GM19035 (cell line): ENCODE measurements around the gene OR8G5.

Experiments
- ATAC-seq: cut with Tn5 transposase; IDR thresholded peaks from one replicate; pipeline ENCODE4 v1.9.1; 2021; ENCODE audit not compliant: unreplicated experiment

Gene OR8G5

DNA sequence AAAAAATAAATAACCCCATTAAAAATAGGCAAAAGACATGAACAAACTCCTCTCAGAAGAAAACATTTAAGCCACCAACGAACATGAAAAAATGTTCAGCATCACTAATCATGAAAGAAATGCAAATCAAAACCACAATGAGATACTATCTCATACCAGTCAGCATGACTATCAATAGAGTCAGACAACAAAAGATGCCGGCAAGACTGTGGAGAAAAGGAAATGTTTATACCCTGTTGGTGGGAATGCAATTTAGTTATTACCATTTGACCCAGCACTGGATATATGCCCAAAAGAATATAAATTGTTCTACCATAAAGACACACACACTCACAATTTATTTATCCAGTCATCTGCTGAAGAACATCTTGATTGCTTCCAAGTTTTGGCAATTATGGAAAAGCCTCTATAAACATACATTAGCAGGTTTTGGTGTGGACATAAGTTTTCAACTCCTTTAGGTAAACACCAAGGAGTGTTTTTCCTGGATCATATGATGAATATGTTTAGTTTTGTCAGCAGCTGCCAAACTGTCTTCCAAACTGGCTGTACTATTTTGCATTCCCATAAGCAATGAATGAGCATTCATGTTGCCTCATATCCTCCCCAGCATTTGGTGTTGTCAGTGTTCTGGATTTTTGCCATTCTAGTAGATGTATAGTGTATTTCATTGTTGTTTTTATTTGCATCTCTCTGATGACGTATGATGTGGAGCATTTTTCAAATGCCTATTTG lies 29.6 kb downstream of the OR8G5 start:
- ATAC-seq, result no peak

- ATAC-seq, result no peak
Observed at GRCh38 chr11:124294687-124295086, 38.5 kb downstream of the OR8G5 start.

DNA sequence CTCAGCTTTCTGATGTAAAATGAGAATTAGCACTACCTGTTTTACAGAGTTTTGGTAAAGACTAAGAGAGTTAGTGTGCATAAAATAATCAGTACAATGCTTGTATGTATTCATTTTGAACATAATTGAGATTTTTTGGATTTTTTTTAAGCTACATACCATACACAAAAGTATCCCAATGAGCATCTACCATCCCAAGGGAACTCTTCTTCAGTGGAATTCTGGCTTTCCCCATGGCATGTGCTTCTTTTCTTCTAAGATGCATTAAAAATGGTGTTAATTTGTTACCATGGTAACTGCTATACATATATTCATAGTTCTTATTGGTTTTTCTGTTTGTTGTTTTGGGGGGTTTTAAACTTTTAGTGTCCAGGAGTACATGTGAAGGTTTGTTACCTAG lies 39.8 kb downstream of the OR8G5 start:
- ATAC-seq, result no peak

DNA sequence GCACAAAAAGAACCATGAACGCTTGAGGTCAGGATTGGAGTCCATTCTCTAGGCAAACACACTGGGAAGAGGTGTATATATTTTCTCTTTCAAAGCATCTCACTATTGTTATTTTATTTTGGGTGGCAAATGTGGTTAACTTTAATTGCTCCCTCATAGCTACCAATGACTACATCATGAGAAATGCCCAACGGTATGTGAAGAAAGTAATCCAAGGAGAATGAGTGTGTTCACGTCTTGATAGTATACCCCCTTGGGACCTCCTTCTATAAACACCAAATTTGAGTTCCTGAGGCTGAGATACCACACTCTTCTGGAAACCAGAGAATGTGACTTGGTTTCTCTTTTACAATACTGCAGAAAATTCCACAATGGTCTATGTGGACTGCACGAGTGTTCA lies 41.7 kb downstream of the OR8G5 start:
- ATAC-seq, result no peak

DNA sequence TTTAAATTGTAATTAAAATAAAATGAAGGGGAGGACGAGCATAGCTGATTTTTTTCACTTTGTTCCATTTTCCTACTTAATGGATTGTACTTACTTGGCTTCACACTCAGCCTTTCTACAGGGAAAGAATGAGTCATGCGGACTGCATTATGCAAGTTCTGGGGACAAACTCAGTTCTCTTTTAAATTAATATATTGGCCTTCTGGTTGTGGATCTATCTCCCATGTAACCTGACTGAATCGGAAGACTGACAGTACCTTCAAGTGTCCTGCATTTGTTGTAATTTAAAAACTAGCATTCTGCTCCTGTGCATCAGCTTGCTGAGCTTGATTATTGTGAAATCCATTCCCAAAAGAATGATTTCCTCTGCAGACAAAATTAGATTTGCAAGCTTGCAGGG lies 45.4 kb downstream of the OR8G5 start:
- no peak for ATAC-seq

DNA sequence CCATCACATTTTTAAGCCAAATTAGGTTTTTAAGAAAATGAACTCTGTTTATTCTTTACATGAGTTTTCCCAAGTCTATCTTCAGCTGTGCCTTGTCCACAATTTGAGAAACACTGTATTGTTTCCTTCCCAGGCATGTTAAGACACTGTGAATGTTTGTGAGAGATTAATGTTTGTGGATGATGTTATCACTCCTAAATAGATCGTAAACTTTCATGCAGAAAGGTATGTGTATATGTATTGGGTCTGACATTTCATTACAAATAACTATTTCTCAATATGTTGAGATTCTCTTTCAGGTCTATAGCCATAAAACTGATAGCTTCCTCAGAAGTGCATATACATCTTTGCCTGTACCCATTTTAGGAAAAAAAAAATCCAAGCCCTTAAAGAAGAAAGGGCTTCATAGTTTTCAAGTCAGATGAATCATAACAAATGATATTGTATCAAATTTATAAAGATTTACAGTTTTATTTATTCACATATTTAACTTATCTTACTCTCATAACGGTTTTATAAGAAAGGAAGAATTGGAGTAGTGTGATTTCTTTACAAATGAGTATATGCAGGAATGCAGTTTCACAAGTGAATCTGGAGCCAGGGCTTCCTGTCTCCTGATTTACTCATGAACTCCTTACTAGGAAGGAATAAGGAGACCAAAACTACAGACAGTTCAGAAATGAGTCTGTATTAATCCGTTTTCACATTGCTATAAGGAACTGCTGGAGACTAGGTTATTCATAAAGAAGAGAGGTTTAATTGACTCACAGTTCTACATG lies 46.4 kb downstream of the OR8G5 start:
- no peak for ATAC-seq

DNA sequence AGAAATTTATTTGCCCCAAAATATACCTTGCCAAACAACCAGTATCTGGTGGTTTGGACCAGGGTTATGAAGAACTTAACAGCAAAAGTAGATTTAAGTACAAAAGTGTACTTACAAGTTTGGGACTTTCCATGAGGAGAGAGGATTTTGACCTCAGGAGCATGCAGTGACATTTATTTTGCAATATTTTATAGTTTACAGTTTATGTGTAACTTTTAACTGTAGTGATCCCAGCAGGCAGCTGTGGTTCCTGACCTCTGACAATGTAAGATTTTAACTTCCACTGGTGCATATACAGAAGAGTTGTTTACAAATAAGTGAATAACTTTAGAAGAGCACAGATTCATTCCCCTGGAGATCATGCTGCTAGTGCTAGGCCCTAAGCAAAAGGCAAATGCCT lies 50.9 kb downstream of the OR8G5 start:
- ATAC-seq, result no peak

GRCh38 chr11:124310721-124311120 lies 54.5 kb downstream of the OR8G5 start:
- no peak for ATAC-seq

DNA sequence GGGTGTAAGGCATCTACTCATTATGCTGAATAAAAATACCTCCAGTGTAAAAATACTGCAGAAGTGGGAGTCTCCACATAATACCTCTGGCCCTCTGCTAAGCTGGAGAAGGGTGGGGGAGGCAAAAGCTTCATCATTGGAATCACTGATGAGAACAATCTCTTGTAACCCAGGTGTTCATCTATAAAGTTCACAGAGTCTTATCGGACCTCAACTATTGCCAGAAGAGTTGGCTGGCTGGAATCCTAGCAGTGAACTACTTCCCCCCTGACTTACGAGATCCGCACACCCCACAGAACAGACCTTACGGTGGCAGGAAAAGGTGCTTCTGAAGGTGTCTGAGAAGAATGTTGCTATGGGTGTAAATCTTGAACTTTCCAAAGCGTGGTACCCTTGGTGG lies 55.1 kb downstream of the OR8G5 start:
- ATAC-seq, result no peak

DNA sequence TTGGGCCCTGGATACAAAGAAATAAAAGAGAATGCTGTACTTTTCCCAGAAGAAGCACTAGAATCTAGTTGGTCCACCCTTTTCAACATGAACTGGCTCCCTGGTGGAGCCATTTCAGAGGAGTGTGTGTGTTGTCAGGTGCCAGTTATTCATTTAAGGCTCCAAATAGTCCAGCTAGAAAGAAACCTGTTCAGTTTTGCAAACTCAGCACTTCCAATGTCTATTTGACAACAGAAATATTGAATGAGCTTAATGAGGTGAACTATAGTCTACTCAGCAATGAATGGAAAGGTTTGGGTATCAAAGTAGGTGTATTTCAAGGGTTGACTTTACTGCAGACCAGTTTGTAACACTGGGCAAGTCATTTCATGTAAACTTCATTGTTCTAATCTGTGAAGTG lies 55.5 kb downstream of the OR8G5 start:
- no peak for ATAC-seq

- ATAC-seq, result no peak
Observed at GRCh38 chr11:124313131-124313530, 57.0 kb downstream of the OR8G5 start.

DNA sequence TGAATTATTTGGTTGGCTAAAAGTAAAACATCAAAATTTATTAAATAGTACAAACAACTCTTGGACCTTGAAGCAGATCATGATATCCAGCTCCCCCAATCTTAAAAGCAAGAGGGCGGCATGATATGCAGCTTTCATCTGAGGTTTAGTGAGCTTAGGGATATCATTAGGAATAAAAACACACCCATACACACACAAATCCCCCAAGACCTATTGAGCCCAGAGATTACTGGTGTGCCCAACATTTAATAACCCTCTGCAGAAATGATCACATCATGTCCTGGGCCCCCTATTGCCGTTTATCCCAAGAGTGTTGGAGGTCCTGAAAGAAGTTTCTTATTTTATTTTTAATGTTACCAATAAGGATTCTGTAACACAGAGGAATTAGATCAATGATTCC lies 57.7 kb downstream of the OR8G5 start, which contains the start of gene OR8D1:
Gene OR8D1 (minus strand): TSS at position 101 of the 400 bp plus-strand sequence. CDS start 3,183 bp downstream, outside the sequence.
- ATAC-seq, result no peak

GRCh38 chr11:124315052-124315451 lies 58.9 kb downstream of the OR8G5 start:
- no peak for ATAC-seq
